RPMI7951 (cell line): ENCODE results near the gene HECTD1. TPM values are rescaled to one million over a fixed set of nuclear protein-coding genes. Genes with fewer than 3 reads are reported as not detected.
"Not testable (repeated sequence)": the region's sequence is repeated elsewhere in the genome, so short reads cannot be mapped to it uniquely, and the experiment has no call there.

Source experiments
- DNase-seq: peaks from one replicate; pipeline ENCODE4 v3.0.0-alpha.2; 2012; ENCODE audit warnings: low read depth
- total RNA-seq: library from RNA; depleted of rRNA; stranded (reverse); fragments of >200 nt; shearing (Covaris generic); gene quantifications from 2 replicates; pipeline ENCODE4 v1.2.3, GENCODE V29; 2014

HECTD1 gene
- total RNA-seq, 1 experiment from 2014 or later, result 80.0 TPM

- DNase-seq, result not testable (repeated sequence)
Observed at GRCh38 chr14:31093884-31094839, 113.4 kb downstream of the HECTD1 start.

DNA sequence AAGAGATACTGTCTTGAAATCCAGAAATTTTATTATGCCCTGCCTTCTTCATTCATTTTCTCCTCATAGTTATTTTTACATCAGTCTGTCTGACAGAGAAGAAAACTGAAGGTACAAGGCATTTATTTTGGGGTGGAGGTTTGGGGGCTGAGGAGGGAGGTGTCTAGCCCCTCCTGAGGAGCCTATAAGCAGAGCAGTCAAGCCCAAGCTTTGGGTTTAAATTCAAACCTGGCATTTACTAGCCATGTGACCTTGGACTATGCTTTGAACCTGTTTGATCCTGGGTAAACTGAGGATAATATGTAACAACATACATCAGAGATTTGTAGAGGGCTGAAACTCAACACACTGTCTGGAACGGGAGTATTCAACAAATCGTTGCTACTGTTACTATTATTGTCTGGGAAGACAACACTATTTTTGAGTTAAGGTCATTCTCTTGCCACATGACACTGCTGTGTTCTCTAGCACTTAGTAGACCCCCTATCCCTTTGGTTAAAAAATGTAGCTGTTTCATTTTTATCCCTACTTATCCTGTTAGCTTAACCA lies 115.4 kb downstream of the HECTD1 start:
- no peak for DNase-seq

DNA sequence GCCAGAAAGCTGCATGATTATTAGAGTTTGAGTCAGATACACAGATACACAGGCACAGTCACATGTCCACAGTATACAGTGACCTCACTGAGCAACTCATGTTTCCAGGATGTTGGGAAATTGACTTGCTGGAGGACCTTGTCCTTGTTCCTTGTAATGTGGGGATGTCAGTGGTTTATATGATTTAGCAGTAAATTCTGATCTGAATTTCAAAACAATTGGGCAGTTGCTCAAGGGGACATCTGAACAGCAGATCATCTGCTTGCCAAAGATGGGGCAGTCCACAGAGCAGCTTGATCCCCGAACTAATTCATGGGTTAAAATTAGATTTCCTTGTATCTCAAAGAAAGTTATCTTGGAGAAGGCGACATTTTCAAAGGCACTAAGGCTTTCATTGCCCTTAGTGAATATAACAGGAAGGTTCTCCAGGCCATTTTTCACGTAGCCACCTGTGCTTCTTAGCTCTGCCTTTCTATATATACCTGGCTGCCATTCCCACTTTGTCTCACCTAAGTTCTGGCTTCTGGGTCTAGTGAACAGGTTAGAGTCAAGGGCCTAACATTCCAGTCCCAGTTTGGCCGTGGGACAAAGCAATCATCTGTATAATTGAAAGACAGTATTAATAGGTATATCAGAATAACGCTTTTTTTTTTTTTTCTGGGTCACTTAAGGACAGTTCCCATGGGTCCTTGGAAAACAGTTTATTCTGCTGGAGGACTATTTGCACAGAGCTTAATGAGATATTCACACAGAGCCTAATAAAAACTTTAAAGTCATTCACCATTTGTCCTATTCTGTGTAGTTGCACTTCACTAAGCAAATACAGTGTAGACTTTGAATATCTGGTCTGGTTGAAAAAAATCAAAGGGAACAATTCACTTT lies 116.5 kb downstream of the HECTD1 start:
- peak; percentile 63 for DNase-seq

GRCh38 chr14:31086466-31086865 lies 121.1 kb downstream of the HECTD1 start:
- not testable (repeated sequence) for DNase-seq

- no peak for DNase-seq
Observed at GRCh38 chr14:31085027-31085426, 122.6 kb downstream of the HECTD1 start.

- DNase-seq, result no peak
Observed at GRCh38 chr14:31084385-31084784, 123.2 kb downstream of the HECTD1 start.

- no peak for DNase-seq
Observed at GRCh38 chr14:31083781-31084180, 123.8 kb downstream of the HECTD1 start.

DNA sequence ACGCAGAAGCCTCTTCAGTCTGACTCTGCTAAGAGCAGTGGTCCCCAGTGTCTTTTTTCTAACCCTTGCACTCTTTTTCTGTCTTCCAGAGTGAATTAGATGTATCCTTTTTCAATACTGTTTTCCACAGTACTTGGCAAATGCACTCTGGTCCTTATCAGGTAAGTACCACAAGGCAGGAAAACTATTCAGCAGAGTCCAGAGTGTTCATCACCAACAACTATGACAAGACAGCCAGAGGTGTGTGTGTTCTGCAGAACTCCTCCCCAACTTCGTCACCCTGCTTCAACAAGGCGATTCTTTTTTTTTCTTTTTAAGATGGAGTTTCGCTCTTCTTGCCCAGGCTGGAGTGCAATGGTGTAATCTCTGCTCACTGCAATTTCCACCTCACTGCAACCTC lies 127.1 kb downstream of the HECTD1 start:
- DNase-seq, result no peak

- DNase-seq, result peak; percentile 24
Observed at GRCh38 chr14:31080056-31080455, 127.5 kb downstream of the HECTD1 start.

DNA sequence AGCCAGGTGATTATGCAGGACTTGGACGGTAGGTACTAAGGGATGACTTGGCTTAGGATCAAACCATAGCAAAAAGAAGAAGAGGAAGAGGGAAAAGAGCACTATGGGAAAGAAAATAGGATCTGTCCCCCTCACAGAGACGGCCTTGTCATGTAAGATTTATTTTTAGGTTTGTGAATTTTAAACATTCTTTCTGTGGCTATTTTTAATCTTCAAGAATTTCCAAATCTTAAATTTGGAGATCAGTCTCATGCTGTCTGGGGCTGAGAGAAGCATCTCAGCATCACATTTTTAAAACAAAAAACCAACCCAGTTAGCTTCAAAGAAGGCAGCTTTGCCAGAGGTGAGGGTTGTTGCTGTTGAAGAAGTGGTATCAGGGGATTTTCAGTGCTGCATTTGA lies 128.8 kb downstream of the HECTD1 start:
- DNase-seq, result no peak

GRCh38 chr14:31075144-31075543 lies 132.4 kb downstream of the HECTD1 start:
- no peak for DNase-seq

DNA sequence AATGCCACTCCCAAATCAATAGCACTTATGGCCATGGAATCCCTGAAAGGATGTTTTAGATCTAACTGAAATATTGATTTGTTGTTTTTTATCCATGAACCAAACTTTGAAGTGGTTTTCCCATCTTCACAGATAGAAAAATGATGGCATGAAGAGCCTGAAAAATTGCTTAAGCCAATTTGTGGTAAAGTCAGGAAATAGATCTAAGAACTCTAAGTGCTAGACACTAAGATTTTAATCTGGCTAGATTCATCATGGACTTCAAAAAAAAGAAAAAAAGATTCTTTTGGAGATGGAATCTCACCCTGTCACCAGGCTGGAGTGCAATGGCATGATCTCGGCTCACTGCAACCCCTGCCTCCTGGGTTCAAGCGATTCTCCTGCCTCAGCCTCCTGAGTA lies 136.4 kb downstream of the HECTD1 start:
- DNase-seq, result no peak

DNA sequence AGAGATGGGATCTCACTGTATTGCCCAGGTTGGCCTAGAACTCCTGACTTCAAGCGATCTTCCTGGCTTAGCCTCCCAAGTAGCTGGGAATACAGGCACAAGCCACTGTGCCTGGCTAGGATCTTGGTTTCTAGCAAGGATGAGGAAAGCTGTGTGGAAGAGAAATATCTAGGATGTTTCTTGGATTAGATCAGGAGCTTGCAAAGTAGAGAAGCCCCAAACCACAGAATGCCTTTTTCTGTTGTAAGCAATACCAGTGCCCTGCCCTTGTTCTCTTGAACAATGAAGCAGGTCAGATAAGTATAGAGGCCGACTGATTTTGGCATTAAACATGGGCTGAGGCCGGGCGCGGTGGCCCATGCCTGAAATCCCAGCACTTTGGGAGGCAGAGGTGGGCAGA lies 137.2 kb downstream of the HECTD1 start:
- peak; percentile 23 for DNase-seq

DNA sequence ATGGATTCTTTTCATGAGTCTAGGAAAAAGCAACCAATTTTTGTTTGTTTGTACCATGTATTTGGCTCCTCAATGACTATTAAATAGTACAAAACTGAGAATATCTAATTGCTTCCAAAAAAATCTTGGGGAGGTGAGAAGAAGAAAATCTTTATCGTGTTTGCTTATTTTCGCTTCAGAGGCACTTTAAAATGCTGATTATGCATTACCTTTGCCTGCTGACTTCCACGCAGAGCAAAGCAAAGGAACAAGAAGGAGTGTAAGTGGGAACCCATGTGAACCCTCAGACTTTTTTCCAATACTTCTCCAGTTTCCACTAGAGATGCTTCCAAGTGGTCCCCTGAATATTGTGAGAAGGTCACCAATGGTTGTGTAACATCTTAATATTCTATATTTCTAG lies 138.2 kb downstream of the HECTD1 start:
- DNase-seq, result no peak

- DNase-seq, result no peak
Observed at GRCh38 chr14:31068235-31068634, 139.4 kb downstream of the HECTD1 start.

DNA sequence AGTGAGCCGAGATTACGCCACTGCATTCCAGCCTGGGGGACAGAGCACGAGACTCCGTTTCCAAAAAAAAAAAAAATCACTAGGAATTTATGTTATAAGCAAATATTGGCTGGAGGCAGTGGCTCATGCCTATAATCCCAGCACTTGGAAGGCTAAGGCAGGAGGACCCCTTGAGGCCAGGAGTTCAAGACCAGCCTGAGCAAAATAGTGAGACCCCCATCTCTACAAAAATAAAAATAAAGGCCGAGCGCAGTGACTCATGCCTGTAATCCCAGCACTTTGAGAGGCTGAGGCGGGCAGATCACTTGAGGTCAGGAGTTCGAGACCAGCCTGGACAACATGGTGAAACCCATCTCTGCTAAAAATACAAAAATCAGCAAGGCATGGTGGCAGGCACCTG lies 144.7 kb downstream of the HECTD1 start:
- not testable (repeated sequence) for DNase-seq

GRCh38 chr14:31060253-31060875 lies 147.2 kb downstream of the HECTD1 start:
- no peak for DNase-seq

DNA sequence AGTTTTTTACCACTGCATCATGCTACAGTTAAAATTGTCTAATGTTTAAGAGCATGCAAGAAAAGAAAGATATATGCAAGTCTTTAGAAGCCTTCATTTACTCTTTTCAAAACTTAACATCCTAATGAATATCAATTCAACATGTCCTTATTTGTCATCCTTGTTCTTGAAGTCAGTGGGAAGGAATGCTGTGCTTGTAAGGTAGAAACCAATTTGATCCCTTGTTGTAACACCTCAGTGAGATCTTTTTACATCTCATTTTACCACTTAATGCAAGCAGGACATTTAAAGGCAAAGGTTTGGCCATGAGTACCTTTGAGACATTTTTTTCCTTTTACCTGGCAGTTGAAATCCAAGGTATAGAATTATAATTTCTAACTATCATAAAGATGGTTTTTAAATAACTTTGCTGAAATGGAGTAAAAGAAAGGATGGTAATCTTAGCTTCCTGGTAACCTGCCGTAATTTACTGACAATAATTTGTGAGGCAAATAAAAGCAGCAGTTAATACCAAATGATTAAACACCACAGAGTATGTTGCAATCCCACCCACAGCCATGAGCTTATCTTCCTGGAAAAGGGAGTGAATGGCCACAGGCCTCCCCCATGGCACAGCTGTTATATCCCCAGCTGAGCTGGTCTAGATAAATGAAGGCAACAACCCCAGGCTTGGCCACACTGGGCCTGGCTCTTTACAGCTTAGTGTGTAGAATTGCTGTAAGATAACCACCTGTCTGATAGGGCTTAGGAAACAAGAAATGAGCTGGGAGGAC lies 148.3 kb downstream of the HECTD1 start:
- DNase-seq, result peak; percentile 49

DNA sequence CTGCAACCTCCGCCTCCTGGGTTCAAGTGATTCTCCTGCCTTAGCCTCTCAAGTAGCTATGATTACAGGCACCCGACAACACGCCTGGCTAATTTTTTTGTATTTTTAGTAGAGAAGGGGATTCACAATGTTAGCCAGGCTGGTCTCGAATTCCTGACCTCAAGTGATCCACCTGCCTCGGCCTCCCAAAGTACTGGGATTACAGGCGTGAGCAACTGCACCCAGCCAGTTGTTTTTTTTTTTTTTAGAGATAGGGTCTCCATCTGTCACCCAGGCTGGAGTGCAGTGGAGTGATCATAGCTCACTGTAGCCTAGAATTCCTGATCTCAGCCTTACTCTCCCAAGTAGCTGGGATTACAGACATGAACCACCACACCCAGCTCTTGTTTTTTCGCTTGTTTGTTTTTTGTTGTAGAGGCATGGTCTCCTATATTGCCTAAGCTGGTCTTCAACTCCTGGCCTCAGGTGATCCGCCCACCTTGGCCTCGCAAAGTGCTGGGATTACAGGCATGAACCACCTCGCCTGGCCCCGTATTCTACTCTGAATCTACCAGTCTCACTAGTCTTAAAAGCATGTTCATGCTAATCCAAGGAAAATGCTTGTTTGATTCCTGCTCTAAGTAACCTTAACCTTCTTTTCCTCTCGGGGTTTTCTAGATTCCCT lies 149.8 kb downstream of the HECTD1 start:
- no peak for DNase-seq

DNA sequence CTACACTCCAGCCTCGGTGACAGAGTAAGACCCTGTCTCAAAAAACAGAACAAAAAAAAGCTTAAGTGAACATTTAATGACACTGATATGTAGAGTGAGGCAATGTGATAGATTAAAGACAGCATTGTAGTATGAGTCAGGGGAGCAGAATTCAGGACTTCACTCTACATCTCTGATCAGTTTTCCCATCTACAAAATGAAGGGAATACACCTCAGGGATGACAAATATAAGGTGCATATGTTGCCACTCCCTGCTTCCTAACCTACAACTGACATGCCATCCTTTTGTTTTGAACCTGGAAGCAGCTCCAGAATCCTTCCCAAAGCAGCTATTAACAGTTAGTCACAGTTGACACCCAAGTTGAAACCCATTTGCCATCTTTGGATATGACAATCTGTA lies 150.6 kb downstream of the HECTD1 start:
- no peak for DNase-seq
